Astrocyte (in vitro differentiated cells and primary cell): ENCODE results near the gene SMYD2. TPM values are rescaled to one million over a fixed set of nuclear protein-coding genes. Genes with fewer than 3 reads are reported as not detected.

Source experiments
- DNase-seq: peaks from one replicate; pipeline ENCODE4 v3.0.0-alpha.2; 2010; ENCODE audit warnings: low read depth
- FAIRE-seq: peaks from 2 replicates; lab custom pipeline; 2011; peaks lifted over from hg19 to GRCh38; lab: Jason Lieb, UNC
- H2AFZ ChIP-seq: 2 replicates; pipeline ENCODE4 v1.6.0; 2012; ENCODE audit warnings: low read depth, low read length, inconsistent platforms
- H3K27ac ChIP-seq: 2 replicates; pipeline ENCODE4 v1.5.1; 2011; ENCODE audit warnings: low read depth, low read length, inconsistent platforms
- H3K27me3 ChIP-seq: 2 replicates; pipeline ENCODE4 v1.6.0; 2011; ENCODE audit warnings: low read length, inconsistent platforms; ENCODE audit not compliant: insufficient read depth
- H3K36me3 ChIP-seq: 2 replicates; pipeline ENCODE4 v1.5.1; 2011; ENCODE audit warnings: low read length, inconsistent platforms; ENCODE audit not compliant: insufficient read depth
- H3K4me1 ChIP-seq: 2 replicates; pipeline ENCODE4 v1.5.1; 2011; ENCODE audit warnings: low read length, inconsistent platforms; ENCODE audit not compliant: insufficient read depth
- H3K4me2 ChIP-seq: 2 replicates; pipeline ENCODE4 v1.6.0; 2012; ENCODE audit warnings: low read length, inconsistent platforms
- H3K4me3 ChIP-seq: 2 replicates; pipeline ENCODE4 v1.5.1; 2011; ENCODE audit warnings: low read depth, mild to moderate bottlenecking, low read length, inconsistent platforms; ENCODE audit not compliant: insufficient read depth
- H3K79me2 ChIP-seq: 2 replicates; pipeline ENCODE4 v1.6.0; 2012; ENCODE audit warnings: mild to moderate bottlenecking, low read length, inconsistent platforms; ENCODE audit not compliant: insufficient read depth
- H3K9ac ChIP-seq: 2 replicates; pipeline ENCODE4 v1.6.0; 2012; ENCODE audit warnings: mild to moderate bottlenecking, low read length, inconsistent platforms
- H3K9me3 ChIP-seq: 2 replicates; pipeline ENCODE4 v1.5.1; 2012; ENCODE audit warnings: low read depth, mild to moderate bottlenecking, low read length, inconsistent platforms; ENCODE audit not compliant: insufficient read depth
- H4K20me1 ChIP-seq: 2 replicates; pipeline ENCODE4 v1.6.0; 2012; ENCODE audit warnings: low read length, inconsistent platforms; ENCODE audit not compliant: insufficient read depth
- H3K27ac Mint-ChIP-seq: one replicate; pipeline ENCODE4 v1.8.0; 2021; ENCODE audit warnings: mild to moderate bottlenecking, mixed read lengths; ENCODE audit not compliant: unreplicated experiment
- H3K27me3 Mint-ChIP-seq: one replicate; pipeline ENCODE4 v1.8.0; 2021; ENCODE audit warnings: low read depth, mixed read lengths; ENCODE audit not compliant: unreplicated experiment
- H3K36me3 Mint-ChIP-seq: one replicate; pipeline ENCODE4 v1.8.0; 2021; ENCODE audit warnings: low read depth, mixed read lengths; ENCODE audit not compliant: unreplicated experiment
- H3K4me1 Mint-ChIP-seq: one replicate; pipeline ENCODE4 v1.8.0; 2021; ENCODE audit warnings: low read depth, mixed read lengths; ENCODE audit not compliant: unreplicated experiment
- H3K4me3 Mint-ChIP-seq: one replicate; pipeline ENCODE4 v1.8.0; 2021; ENCODE audit warnings: mild to moderate bottlenecking, moderate library complexity, mixed read lengths; ENCODE audit not compliant: unreplicated experiment
- H3K9me3 Mint-ChIP-seq: one replicate; pipeline ENCODE4 v1.8.0; 2021; ENCODE audit warnings: mild to moderate bottlenecking, mixed read lengths; ENCODE audit not compliant: unreplicated experiment
- EZH2 ChIP-seq: IDR thresholded peaks from 2 replicates; pipeline ENCODE4 v1.6.1; 2012; ENCODE audit warnings: mild to moderate bottlenecking, low read length, inconsistent platforms; ENCODE audit not compliant: insufficient read depth
- total RNA-seq: library from RNA; stranded (reverse); gene quantifications from 2 replicates; pipeline ENCODE4 v1.2.1, GENCODE V29; 2021
- TF ChIP-seq, protein P1 (sequence below): IDR thresholded peaks from 2 replicates; pipeline ENCODE4 v1.5.1; 2011; ENCODE audit warnings: low read depth, mild to moderate bottlenecking, inconsistent platforms, low read length, moderate library complexity; ENCODE audit not compliant: insufficient read depth

Gene SMYD2
- total RNA-seq, 1 donor from 2014 or later, result 38.6 TPM

DNA sequence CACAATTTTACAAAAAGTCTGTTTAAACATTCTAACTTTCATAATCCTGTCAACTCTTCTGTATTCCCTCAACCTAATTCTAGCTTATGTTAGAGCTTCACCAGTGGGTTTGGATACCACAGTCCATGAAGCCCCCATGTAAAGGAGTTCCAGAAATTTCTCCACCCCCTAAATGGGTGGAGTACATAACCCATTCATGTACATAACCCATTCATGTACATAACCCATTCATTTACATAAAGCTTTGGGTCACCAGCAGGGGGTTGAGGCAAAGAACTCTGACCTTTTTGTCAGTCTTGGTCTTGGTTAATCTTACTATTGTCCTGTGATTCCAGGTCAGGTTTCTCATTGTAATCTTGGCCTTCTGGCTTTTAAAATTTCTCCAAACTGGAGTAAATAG is 61.6 kb downstream of the SMYD2 start:
- no peak overlapping the region for H3K9ac ChIP-seq
- H3K36me3 ChIP-seq, result peaks cover 26% of the 10 kb centered on the region
- Mint-ChIP-seq H3K4me3 (no peak overlapping the region), H3K27ac (no peak overlapping the region), H3K36me3 (peaks cover 38% of the 10 kb centered on the region), H3K9me3 (no peaks in the 10 kb centered on the region), H3K4me1 (peaks cover 14% of the 10 kb centered on the region), H3K27me3 (no peaks in the 10 kb centered on the region)
- no peaks in the 10 kb centered on the region for H3K27me3 ChIP-seq
- no peak overlapping the region for H3K27ac ChIP-seq
- no peak for TF ChIP-seq EZH2
- TF ChIP-seq, protein P1, sequence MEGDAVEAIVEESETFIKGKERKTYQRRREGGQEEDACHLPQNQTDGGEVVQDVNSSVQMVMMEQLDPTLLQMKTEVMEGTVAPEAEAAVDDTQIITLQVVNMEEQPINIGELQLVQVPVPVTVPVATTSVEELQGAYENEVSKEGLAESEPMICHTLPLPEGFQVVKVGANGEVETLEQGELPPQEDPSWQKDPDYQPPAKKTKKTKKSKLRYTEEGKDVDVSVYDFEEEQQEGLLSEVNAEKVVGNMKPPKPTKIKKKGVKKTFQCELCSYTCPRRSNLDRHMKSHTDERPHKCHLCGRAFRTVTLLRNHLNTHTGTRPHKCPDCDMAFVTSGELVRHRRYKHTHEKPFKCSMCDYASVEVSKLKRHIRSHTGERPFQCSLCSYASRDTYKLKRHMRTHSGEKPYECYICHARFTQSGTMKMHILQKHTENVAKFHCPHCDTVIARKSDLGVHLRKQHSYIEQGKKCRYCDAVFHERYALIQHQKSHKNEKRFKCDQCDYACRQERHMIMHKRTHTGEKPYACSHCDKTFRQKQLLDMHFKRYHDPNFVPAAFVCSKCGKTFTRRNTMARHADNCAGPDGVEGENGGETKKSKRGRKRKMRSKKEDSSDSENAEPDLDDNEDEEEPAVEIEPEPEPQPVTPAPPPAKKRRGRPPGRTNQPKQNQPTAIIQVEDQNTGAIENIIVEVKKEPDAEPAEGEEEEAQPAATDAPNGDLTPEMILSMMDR, result no peak
- H4K20me1 ChIP-seq, result no peaks in the 10 kb centered on the region
- peaks cover 4% of the 10 kb centered on the region for H3K4me1 ChIP-seq
- no peak overlapping the region for H3K4me2 ChIP-seq
- no peaks in the 10 kb centered on the region for H3K9me3 ChIP-seq
- no peak for DNase-seq
- no peaks in the 10 kb centered on the region for H3K79me2 ChIP-seq
- no peak for FAIRE-seq
- no peak overlapping the region for H2AFZ ChIP-seq
- H3K4me3 ChIP-seq, result no peak overlapping the region

GRCh38 chr1:214344897-214345296 is 63.9 kb downstream of the SMYD2 start:
- TF ChIP-seq, protein P1, result no peak
- TF ChIP-seq EZH2, result no peak
- FAIRE-seq, result no peak
- H3K36me3 ChIP-seq, result peaks cover 43% of the 10 kb centered on the region

DNA sequence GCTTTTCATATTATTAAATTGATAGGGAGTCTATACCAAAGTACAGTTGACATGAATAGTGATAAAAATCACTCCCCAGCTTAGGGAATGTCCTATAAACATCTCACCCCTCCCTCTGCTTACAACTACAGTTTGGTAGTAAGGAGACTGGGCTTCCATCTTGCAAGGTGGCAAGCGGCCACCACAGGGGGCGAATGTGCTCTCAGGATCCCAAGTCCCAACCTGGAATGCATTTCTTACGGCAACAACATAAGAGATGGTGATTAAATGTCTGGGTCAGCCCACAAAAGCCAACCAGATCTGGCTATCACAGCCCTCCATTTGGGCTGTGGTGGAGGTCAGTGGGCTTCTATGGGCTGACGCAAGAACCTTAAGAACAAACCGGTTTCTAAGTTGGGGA is 68.0 kb downstream of the SMYD2 start:
- Histone ChIP-seq H3K36me3 (peaks cover 43% of the 10 kb centered on the region), H3K4me3 (no peak overlapping the region)
- peak overlapping the region; percentile 64 for H3K27ac Mint-ChIP-seq

More at GRCh38 chr1:214344897-214345296, 63.9 kb downstream of the SMYD2 start:
- Histone ChIP-seq H3K4me1 (peaks cover 2% of the 10 kb centered on the region), H3K9me3 (no peaks in the 10 kb centered on the region), H3K4me2 (no peak overlapping the region), H3K4me3 (no peak overlapping the region), H4K20me1 (peaks cover 5% of the 10 kb centered on the region), H3K79me2 (no peaks in the 10 kb centered on the region), H2AFZ (no peak overlapping the region), H3K9ac (no peak overlapping the region), H3K27ac (no peak overlapping the region), H3K27me3 (no peaks in the 10 kb centered on the region)
- H3K27me3 Mint-ChIP-seq, result no peaks in the 10 kb centered on the region
- H3K36me3 Mint-ChIP-seq, result peaks cover 39% of the 10 kb centered on the region
- no peak overlapping the region for H3K4me3 Mint-ChIP-seq
- H3K4me1 Mint-ChIP-seq, result peaks cover 21% of the 10 kb centered on the region
- H3K9me3 Mint-ChIP-seq, result no peaks in the 10 kb centered on the region
- H3K27ac Mint-ChIP-seq, result no peak overlapping the region
- DNase-seq, result no peak

More for the DNA sequence above, 68.0 kb downstream of the SMYD2 start:
- Histone ChIP-seq H3K27ac (no peak overlapping the region), H2AFZ (no peak overlapping the region), H3K4me2 (no peak overlapping the region), H3K79me2 (peaks cover 4% of the 10 kb centered on the region), H3K27me3 (no peaks in the 10 kb centered on the region), H3K4me1 (peaks cover 5% of the 10 kb centered on the region), H3K9ac (no peak overlapping the region), H4K20me1 (peaks cover 15% of the 10 kb centered on the region), H3K9me3 (no peaks in the 10 kb centered on the region)
- Mint-ChIP-seq H3K27me3 (no peaks in the 10 kb centered on the region), H3K4me3 (no peak overlapping the region), H3K36me3 (peaks cover 45% of the 10 kb centered on the region), H3K9me3 (no peaks in the 10 kb centered on the region), H3K4me1 (peaks cover 27% of the 10 kb centered on the region)
- FAIRE-seq (no peak), DNase-seq (no peak)
- TF ChIP-seq, protein P1, result no peak
- no peak for TF ChIP-seq EZH2
